ENCODE measurements around the gene DPP6.

DPP6 gene

GRCh38 chr7:154253810-154254209 lies 201.6 kb downstream of the DPP6 start:
- DNase-seq, result no peak

GRCh38 chr7:154255324-154255723 lies 203.1 kb downstream of the DPP6 start:
- DNase-seq, result no peak

- no peak for DNase-seq
Measured at GRCh38 chr7:154256150-154256549, 204.0 kb downstream of the DPP6 start.

- no peak for DNase-seq
Measured at GRCh38 chr7:154259396-154259795, 207.2 kb downstream of the DPP6 start.

GRCh38 chr7:154287356-154287755 lies 235.2 kb downstream of the DPP6 start:
- no peak for DNase-seq

GRCh38 chr7:154289119-154289518 lies 236.9 kb downstream of the DPP6 start:
- no peak for DNase-seq

- DNase-seq, result no peak
Measured at GRCh38 chr7:154296443-154296842, 244.2 kb downstream of the DPP6 start.

- DNase-seq, result no peak
Measured at GRCh38 chr7:154299736-154300135, 247.5 kb downstream of the DPP6 start.

- no peak for DNase-seq
Measured at GRCh38 chr7:154302380-154302779, 250.2 kb downstream of the DPP6 start.

GRCh38 chr7:154304231-154304630 lies 252.0 kb downstream of the DPP6 start:
- no peak for DNase-seq

- no peak for DNase-seq
Measured at GRCh38 chr7:154304740-154305700, 252.8 kb downstream of the DPP6 start.

- no peak for DNase-seq
Measured at GRCh38 chr7:154306036-154306435, 253.8 kb downstream of the DPP6 start.

- DNase-seq, result no peak
Measured at GRCh38 chr7:154308928-154309327, 256.7 kb downstream of the DPP6 start.

GRCh38 chr7:154310114-154310513 lies 257.9 kb downstream of the DPP6 start:
- DNase-seq, result no peak

- DNase-seq, result no peak
Measured at GRCh38 chr7:154324196-154324595, 272.0 kb downstream of the DPP6 start.

GRCh38 chr7:154326421-154326820 lies 274.2 kb downstream of the DPP6 start:
- DNase-seq, result no peak

- no peak for DNase-seq
Measured at GRCh38 chr7:154330318-154330717, 278.1 kb downstream of the DPP6 start.

- DNase-seq, result no peak
Measured at GRCh38 chr7:154332811-154333580, 280.8 kb downstream of the DPP6 start.

GRCh38 chr7:154336295-154336694 lies 284.1 kb downstream of the DPP6 start:
- no peak for DNase-seq

GRCh38 chr7:154338701-154339506 lies 286.7 kb downstream of the DPP6 start:
- no peak for DNase-seq

GRCh38 chr7:154342971-154343633 lies 290.9 kb downstream of the DPP6 start:
- DNase-seq, result no peak

- no peak for DNase-seq
Measured at GRCh38 chr7:154343778-154344412, 291.7 kb downstream of the DPP6 start.

Data from NCI-H524 treated with DMSO at 0.1 percent for 48 hours (cell line).